ENCODE measurements around the gene TTLL8. TPM values are rescaled to one million over a fixed set of nuclear protein-coding genes. Genes with fewer than 3 reads are reported as not detected.

The TTLL8 gene
- total and polyA plus RNA-seq, 4 donors, result not detected

DNA sequence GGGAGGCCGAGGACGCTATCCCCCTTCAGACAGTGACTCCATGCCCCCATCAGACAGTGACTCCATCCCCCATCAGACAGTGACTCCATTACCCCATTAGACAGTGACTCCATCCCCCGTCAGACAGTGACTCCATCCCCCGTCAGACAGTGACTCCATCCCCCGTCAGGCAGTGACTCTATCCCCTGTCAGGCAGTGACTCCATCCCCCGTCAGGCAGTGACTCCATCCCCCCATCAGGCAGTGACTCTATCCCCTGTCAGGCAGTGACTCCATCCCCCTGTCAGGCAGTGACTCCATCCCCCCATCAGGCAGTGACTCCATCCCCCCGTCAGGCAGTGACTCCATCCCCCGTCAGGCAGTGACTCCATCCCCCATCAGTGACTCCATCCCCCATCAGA lies 9.1 kb upstream of the TTLL8 start:
- Histone ChIP-seq H3K4me3 (ENCODE audit: low read depth in 1 of 3, low read length in 3 of 3) (no peak overlapping the region), H3K27ac (ENCODE audit: low read depth in 1 of 2, low read length in 2 of 2) (no peak overlapping the region), H3K9me3 (ENCODE audit: control insufficient read depth in 4 of 4, low read length in 3 of 4) (no peaks in the 10 kb centered on the region), H3K27me3 (ENCODE audit: control insufficient read depth in 4 of 4, insufficient read depth in 4 of 4, low read length in 3 of 4) (no peaks in the 10 kb centered on the region), H3K9ac (ENCODE audit: low read depth in 1 of 2, low read length in 2 of 2) (no peak overlapping the region), H3K36me3 (ENCODE audit: control insufficient read depth in 4 of 4, insufficient read depth in 3 of 4, low read depth in 1 of 4, low read length in 3 of 4) (no peaks in the 10 kb centered on the region), H3K4me1 (ENCODE audit: control insufficient read depth in 4 of 4, insufficient read depth in 4 of 4, low read length in 3 of 4) (no peaks in the 10 kb centered on the region)
- DNase-seq (ENCODE audit: low spot score), result no peak
- TF ChIP-seq FOXA1 (IDR thresholded peaks at IDR 0.05) (no peak), HNF4G (IDR thresholded peaks at IDR 0.05) (no peak)
- 79% methylated on average over 8 of the region's 8 CpGs for WGBS

DNA sequence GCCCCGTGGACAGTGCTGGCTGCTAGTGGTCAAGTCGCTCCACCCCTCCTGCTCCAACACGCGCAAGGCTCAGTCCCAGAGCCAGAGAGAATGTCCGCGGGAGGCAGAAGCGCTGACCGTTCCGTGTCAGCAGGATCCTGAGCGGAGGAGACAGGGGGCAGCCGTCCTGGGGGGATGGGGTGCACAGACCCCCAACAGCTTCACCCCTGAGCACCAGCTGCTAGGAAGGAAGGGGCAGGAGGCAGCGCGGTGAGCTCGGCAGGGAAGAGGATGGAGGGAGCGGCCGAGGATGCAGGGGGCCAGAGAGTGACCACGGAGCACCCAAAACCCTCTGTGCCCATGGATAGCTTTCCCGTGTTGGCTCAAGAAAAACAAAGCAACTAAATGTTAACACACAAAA lies 6.4 kb upstream of the TTLL8 start:
- 72% methylated on average over 18 of the region's 18 CpGs for WGBS
- TF ChIP-seq GABPA (IDR thresholded peaks at IDR 0.05 in 1 of 2, conservative IDR thresholded peaks at IDR 0.05 in 1 of 2) (no peak), RXRA (IDR thresholded peaks at IDR 0.05) (no peak), REST (IDR thresholded peaks at IDR 0.05) (no peak), ZBTB33 (IDR thresholded peaks at IDR 0.05) (no peak), NR2F2 (IDR thresholded peaks at IDR 0.05) (no peak), HNF4G (IDR thresholded peaks at IDR 0.05) (no peak), EGR1 (IDR thresholded peaks at IDR 0.05; ENCODE audit: low read depth in 2 of 2) (no peak), YY1 (IDR thresholded peaks at IDR 0.05) (no peak), RAD21 (IDR thresholded peaks at IDR 0.05) (no peak)
- TF ChIP-seq, protein P1, sequence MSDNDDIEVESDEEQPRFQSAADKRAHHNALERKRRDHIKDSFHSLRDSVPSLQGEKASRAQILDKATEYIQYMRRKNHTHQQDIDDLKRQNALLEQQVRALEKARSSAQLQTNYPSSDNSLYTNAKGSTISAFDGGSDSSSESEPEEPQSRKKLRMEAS (IDR thresholded peaks at IDR 0.05), result no peak
- TF ChIP-seq, protein P2, sequence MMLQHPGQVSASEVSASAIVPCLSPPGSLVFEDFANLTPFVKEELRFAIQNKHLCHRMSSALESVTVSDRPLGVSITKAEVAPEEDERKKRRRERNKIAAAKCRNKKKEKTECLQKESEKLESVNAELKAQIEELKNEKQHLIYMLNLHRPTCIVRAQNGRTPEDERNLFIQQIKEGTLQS (IDR thresholded peaks at IDR 0.05), result no peak
- no peaks in the 10 kb centered on the region for H3K27me3 ChIP-seq (ENCODE audit: control insufficient read depth in 4 of 4, insufficient read depth in 4 of 4, low read length in 3 of 4)

More for the DNA sequence above, 6.4 kb upstream of the TTLL8 start:
- Histone ChIP-seq H3K36me3 (ENCODE audit: control insufficient read depth in 4 of 4, insufficient read depth in 3 of 4, low read depth in 1 of 4, low read length in 3 of 4) (no peaks in the 10 kb centered on the region), H3K4me3 (ENCODE audit: low read depth in 1 of 3, low read length in 3 of 3) (no peak overlapping the region), H3K4me1 (ENCODE audit: control insufficient read depth in 4 of 4, insufficient read depth in 4 of 4, low read length in 3 of 4) (no peaks in the 10 kb centered on the region), H3K9me3 (ENCODE audit: control insufficient read depth in 4 of 4, low read length in 3 of 4) (no peaks in the 10 kb centered on the region), H3K27ac (ENCODE audit: low read depth in 1 of 2, low read length in 2 of 2) (no peak overlapping the region), H3K9ac (ENCODE audit: low read depth in 1 of 2, low read length in 2 of 2) (no peak overlapping the region)
- no peak for DNase-seq (ENCODE audit: low spot score)
